NCI-H524 treated with DMSO at 0.1 percent for 48 hours (cell line): ENCODE measurements around the gene SMAD6.

Experiments used
- DNase-seq: peaks from one replicate; lab custom pipeline; 2025; lab: John Stamatoyannopoulos, UW

Gene SMAD6

DNA sequence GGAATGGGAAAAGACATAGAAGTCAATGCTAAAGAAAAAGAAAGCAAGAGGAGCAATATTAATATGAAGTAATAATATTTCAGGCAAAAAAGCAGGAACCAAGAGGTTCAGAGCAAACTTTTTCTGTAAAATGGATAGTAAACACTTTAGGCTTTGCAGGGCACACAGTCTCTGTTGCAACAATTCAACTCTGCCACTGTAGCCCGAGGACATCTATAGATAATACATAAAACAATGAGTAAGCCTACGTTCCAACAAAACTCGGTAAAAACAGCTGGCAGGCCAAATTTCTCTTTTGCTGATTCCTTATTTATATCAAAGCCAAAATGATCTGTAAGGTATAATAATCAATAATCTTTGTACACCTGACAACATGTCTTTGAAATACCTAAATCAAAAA, 56.8 kb downstream of the SMAD6 start:
- no peak for DNase-seq

GRCh38 chr15:66760097-66760967, 58.3 kb downstream of the SMAD6 start:
- DNase-seq = no peak

DNA sequence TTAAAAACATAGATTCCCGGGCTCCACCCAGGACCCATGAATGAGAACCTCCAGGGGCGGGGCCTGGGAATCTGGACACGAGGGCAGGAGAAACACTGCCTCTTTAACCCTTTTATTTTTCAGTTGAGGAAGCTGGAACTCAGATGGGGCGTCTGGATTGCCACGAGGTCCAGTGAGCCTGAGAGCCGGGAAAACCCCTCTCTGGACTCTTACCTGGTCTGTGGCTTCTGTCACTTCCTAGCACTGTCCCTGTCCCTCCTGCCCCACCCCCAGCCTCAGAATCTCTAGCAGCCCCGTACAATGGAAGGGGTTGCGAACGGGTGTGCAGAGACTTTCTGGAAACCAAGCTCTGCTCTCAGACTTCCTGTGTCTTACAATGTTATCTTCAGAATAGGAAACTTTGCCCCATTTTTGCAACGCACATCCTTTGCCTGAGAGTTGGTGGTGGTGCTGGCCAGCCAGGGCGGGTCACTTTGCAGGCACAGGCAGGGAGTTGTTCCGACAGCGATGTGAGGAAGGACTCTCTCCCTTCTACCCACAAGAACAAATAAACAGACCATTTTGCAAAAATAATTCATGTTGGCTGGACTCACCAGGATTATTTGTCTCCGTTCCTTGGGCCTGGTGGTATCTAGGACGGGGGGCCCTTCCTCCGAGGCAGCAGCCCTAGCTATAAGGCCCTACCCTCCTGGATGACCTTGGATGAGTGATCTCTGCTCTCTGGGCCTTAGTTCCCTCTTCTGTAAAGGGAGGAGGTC, 59.1 kb downstream of the SMAD6 start:
- no peak for DNase-seq

DNA sequence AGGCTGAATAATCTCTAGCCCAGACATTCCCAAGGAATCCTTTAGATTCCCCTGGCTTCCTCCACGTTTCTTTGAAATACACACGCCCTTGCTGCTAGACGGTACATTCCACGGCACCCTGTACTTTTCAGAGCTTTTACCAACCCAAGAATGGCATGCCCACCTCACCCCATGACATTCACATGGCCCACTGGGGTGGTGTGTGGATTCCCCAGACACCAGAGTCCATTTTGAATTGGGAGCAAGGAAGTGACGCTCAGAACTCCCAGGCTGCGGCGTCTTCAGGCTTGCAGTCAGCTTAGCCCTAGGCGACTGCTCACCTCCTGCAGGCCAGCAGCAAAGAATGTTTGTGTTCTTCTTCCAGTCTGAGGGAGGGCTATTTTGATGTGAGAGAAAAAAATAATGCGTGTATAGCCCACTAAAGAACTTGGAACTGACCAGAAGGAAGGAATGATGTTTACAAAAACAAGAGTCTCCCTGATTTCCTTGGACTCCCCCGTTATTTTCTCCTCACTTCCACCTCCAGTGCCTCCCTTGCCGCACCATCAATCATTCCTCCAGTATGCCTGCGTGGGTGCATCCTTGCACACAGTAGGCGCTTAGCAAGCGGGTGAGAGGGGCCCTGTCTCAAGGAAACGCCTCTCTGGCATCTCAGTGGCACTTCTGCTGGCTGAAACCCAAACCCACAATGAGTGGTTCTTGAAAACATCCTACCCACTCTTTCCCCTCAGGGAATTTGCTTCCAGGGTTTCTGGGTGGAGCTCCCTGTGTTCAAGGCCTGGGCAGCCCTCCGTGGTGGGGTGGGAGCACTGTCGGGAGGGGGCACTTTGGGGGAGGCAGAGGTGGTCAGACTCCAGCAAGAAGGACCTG, 59.9 kb downstream of the SMAD6 start:
- no peak for DNase-seq

DNA sequence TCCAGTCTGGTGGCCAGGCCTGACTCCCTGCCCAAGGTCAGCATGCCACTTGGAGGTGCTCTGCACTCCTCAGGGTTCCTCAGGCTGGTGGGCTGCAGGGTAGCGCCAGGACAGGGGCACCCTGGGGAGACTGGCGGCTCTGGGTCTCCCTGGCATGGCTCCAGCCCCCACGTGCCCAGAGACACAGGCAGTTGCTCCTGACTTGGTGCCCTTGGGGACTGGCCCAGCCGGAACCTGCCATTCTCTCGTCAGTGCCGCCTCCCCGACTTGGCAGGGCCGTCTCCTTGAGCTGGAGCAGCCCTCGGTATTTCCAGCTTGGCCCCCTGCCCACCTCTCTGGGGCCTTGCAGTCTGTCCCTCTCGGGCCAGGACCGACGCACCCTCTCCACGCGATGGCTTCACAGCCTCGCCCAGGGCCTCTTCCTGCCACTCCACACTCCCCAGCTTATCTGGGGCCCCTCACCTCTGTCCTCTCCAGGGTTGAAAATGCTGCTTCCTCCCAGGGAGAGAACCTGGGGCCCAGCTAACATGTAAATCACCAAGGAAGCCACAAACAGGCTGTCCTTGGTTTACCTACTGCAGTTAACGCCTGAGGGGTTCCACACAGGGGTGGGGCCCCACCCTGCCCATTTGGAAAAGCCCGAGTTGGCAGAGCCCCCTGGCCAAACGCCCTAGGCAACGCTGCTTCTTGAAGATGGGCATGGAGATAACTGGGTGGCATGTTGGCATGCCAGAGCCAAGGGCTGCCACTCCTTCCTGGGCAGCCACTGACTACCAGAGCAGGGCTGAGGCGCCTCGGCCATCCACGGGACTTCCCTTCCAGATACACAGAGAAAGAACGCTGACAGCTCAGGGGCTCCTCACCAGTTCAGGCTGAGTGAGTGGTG, 61.4 kb downstream of the SMAD6 start:
- DNase-seq = no peak

- DNase-seq = no peak
Observed at GRCh38 chr15:66764072-66764786, 62.2 kb downstream of the SMAD6 start.

GRCh38 chr15:66765478-66766281, 63.6 kb downstream of the SMAD6 start:
- no peak for DNase-seq

DNA sequence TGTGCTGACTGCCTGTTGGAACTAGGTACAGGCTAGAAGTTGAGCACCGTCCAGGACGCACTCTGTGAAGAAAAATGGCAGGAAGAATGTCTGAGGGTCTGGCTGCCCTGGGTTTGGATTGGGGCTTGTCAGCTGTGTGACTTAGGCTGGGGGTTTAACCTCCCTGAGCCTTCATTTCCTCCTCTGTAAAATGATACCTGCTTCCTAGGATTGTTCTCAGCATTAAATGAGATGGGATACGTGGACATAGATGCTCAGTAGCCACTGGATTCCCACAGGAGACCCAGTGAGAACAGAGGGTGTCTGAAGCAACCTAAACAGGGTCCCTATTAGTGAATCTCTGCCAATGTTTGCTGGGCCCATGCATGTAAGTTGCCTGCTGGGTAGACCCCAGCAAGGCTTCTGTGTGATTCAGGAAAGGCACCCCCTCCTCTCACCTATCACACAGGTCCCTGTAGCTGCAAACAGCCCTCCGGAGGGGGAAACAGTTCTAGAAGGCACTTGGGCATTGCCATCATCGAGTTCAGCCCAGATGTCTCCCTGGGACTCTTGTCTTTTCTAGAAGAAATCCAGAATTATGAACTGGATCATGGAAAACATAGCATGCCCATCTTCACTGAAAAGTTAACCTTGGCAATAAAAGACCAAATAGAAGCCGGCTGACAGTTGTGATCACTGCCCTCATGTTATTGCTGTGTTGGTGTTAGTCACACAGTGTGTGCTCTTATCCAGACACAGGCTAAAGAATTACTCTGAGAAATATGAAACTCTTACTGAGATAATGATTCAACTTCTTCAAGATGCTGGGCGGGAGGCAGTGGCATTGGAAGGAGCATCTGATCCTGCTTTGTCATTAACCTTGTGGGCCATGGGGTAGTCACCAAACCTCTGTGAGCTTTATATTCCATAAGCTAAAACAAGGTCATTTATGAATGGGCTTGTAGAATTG, 64.5 kb downstream of the SMAD6 start:
- no peak for DNase-seq

DNA sequence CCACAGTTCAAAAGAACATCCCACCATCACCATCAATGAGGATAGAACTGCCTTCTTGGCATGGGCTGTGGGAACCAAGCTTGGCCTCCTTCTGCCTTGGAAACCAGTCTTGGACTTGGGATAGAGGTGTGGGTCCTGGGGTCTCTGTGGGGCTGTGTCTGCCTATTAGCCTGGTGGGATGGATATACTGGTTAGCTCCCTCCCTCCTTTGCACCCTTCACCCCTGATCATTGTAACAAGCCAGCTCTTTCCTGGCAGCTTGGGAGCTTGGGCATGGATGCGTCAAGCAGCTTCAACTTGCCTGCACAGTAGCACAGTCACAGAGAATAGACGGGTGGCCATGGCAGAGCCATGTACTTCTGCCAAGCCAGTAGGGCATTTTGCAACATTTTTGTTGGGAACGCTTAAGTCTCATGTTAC, 65.2 kb downstream of the SMAD6 start:
- DNase-seq = no peak

- no peak for DNase-seq
Observed at GRCh38 chr15:66768987-66769386, 67.0 kb downstream of the SMAD6 start.

- DNase-seq = no peak
Observed at GRCh38 chr15:66770518-66771350, 68.7 kb downstream of the SMAD6 start.

DNA sequence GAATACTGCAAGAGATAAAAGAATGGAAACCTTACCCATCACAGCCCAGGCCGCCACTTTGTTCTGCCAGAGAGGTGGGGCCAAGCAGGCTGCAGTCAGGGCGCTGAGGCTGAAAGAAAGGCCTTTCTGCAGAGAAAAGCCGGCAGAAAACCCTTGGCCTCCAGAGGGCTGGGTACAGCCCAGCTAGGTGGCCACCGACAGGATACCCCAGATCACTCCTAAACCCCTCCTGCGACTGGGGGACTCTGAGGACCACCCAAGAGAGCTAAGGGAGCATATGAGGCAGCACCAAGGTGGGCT, 69.3 kb downstream of the SMAD6 start:
- no peak for DNase-seq

DNA sequence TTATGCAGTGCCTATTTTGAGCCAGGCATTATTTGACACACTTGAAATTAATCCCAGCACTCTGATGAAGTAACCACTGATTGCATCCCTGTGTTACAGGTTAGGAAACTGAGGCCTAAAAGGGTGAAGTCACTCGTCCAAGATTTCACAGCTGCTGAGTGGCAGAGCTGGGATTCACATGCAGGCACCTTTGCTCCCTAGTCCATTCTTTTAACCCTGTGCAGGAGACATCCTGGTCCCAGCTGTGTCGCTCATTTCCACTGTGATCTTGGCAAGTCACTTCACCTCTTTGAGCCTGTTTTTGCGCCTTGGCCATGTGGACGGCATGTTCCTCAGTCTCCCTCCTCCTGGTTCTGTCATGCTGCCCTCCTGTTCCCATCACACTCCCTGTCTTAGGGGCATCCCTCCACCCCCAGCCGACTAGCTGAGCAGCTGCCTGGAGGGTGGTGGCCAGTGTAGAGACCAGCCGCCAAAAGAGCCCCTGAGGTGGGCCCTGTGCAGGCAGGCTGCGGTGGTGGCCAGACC, 70.6 kb downstream of the SMAD6 start:
- DNase-seq = no peak

DNA sequence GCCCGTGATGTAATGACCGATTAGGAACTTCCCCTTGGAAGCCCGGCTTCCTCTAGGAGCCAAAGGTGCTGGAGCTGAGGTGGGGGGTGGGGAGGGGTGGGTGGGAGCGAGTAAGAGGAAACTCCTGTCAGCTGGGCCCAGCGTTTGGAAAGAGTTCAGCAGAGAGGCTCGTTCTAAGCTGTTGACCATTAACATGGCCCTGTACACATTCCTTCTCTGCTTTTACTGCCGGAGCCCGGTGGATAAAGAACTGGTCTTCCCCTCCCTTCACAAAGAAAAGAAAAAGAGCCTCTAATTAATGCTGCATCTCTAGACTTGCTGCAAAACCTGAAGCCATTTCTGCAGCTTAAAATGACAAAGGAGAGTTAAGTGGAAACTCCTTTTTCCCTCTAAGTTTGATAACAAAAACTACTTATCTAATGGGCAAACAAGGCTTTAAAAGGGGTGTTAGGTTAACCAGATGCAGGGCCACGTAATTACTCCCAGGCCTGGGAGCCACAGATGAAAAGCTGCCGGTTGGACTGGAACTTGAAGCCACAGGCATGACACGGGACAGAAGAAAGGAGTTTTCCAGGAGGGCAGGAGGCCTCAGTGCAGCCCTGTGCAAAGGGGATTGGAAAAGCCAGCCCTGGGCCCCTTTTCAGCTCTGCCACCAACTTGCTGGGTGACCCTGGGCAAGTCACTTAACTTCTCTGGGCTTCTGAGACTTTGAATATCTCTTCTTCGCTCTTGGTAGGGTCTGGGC, 71.3 kb downstream of the SMAD6 start:
- no peak for DNase-seq

- DNase-seq = peak; percentile 13
Observed at GRCh38 chr15:66774001-66774814, 72.2 kb downstream of the SMAD6 start.
